ENCODE measurements around the gene ACMSD. TPM values are rescaled to one million over a fixed set of nuclear protein-coding genes. Genes with fewer than 3 reads are reported as not detected.

Gene ACMSD
- total and polyA plus RNA-seq, 10 of the 15 experiments (the other 5 are each of a cell fraction or from before 2014, with no cell fraction given) = 0.08 TPM; not detected in 9

- FAIRE-seq = no peak
- ChIA-PET POLR2A (no interaction called here), CTCF (no interaction called here)
These were observed 44.4 kb downstream of the ACMSD start for GRCh38 chr2:134882773-134883172.

More at GRCh38 chr2:134882773-134883172, 44.4 kb downstream of the ACMSD start:
- Histone ChIP-seq H3K4me3 (no peak overlapping the region), H3K4me2 (ENCODE audit: control insufficient read depth, insufficient read depth) (no peak overlapping the region), H3K27ac (ENCODE audit: control insufficient read depth, insufficient read depth) (no peak overlapping the region), H2AFZ (ENCODE audit: control insufficient read depth, low read depth, low read length) (no peak overlapping the region), H3K36me3 (ENCODE audit: control insufficient read depth in 2 of 2, insufficient read depth in 2 of 2, low read length in 1 of 2) (no peaks in the 10 kb centered on the region), H3K9ac (ENCODE audit: control insufficient read depth, insufficient read depth, low read length) (no peak overlapping the region), H4K20me1 (ENCODE audit: control insufficient read depth, insufficient read depth) (no peaks in the 10 kb centered on the region), H3K9me3 (replicated peaks; ENCODE audit: control insufficient read depth, insufficient read depth, low read length) (no peaks in the 10 kb centered on the region), H3K79me2 (ENCODE audit: control insufficient read depth, insufficient read depth, low read length) (no peaks in the 10 kb centered on the region), H3K27me3 (replicated peaks in 1 of 2; ENCODE audit: control insufficient read depth in 2 of 2, insufficient read depth in 2 of 2, low read length in 1 of 2) (no peaks in the 10 kb centered on the region), H3K4me1 (ENCODE audit: control insufficient read depth, insufficient read depth, low read length) (no peaks in the 10 kb centered on the region)
- no TSS peak for BruUV-seq (replicated peaks)
- ATAC-seq (no peak), DNase-seq (ENCODE audit: low read depth, low spot score) (no peak)
- TF ChIP-seq NR2C1 (IDR thresholded peaks at IDR 0.05) (no peak), RBBP5 (conservative IDR thresholded peaks at IDR 0.05) (no peak), E2F8 (IDR thresholded peaks at IDR 0.05; ENCODE audit: low read depth, partially characterized antibody) (no peak), USF2 (IDR thresholded peaks at IDR 0.05; ENCODE audit: borderline replicate concordance, low read depth, low read length) (no peak), IRF3 (IDR thresholded peaks at IDR 0.05) (no peak), MTA2 (IDR thresholded peaks at IDR 0.05; ENCODE audit: low read depth) (no peak), ATF3 (IDR thresholded peaks at IDR 0.05; ENCODE audit: borderline replicate concordance, extremely low read depth, low read depth, low read length) (no peak), HDAC2 (IDR thresholded peaks at IDR 0.05) (no peak)
- ChIA-PET RAD21 (ENCODE audit: unreplicated experiment) (no interaction called here), SMC1A (ENCODE audit: uncharacterized antibody, unreplicated experiment) (no interaction called here)
- in situ Hi-C loops (cut with MboI) (no loop called here), intact Hi-C loops (cut with micrococcal nuclease; ENCODE audit: unreplicated experiment) (no loop called here)

Measured in GM12878 (cell line).